Activated CD4-positive, alpha-beta T cell treated with anti-CD3 and anti-CD28 coated beads, Interleukin-2, amount 50 U/mL, for 48 hours (primary cell): ENCODE data around the gene FILIP1L.

Experiments used
- DNase-seq, 2 experiments: peaks; one replicate each; pipeline ENCODE4 v3.0.0-alpha.2; 2020

Gene FILIP1L

GRCh38 chr3:100005665-100006393, 108.5 kb downstream of the FILIP1L start:
- DNase-seq: no peak

GRCh38 chr3:100004931-100005330, 109.4 kb downstream of the FILIP1L start:
- no peak for DNase-seq

GRCh38 chr3:100003609-100004503, 110.4 kb downstream of the FILIP1L start:
- no peak for DNase-seq

GRCh38 chr3:100002599-100003350, 111.5 kb downstream of the FILIP1L start:
- no peak for DNase-seq

DNA sequence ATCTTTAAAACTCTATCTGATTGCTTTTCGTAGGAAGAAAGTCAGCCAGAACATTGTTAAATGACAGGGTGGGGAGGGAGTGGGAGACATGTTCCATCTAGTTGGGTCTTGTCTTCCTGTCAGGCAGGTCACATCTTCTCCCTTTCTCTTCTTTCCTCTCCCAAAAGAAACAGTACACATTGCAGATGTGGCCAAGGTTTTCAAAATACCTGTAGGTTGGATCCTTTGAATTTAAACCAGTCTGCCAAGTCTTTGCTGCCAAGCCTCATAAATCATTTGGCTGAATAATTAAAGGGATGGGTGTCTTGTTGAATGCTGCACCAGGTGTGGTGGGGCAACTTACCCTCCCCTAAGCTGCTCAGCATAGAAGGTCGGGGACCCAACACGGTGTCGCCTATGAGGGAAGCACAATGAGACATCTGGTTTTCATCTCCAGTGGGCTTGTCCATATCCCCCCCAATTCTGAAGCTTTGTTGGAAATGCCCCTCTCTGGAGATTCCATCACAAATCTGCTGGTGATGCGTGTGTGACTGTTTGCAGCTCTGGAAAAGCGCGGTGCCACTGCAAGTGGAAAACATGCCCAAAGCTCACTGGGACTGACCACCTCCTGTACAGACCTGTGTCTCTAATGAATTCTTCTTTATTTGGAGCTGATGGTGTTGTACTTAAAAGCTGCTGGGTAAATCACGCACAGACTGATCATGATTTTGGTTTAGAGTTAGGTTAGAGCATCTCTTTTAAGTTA, 112.6 kb downstream of the FILIP1L start:
- no peak for DNase-seq

- DNase-seq: no peak
Observed at GRCh38 chr3:100001083-100001482, 113.2 kb downstream of the FILIP1L start.

DNA sequence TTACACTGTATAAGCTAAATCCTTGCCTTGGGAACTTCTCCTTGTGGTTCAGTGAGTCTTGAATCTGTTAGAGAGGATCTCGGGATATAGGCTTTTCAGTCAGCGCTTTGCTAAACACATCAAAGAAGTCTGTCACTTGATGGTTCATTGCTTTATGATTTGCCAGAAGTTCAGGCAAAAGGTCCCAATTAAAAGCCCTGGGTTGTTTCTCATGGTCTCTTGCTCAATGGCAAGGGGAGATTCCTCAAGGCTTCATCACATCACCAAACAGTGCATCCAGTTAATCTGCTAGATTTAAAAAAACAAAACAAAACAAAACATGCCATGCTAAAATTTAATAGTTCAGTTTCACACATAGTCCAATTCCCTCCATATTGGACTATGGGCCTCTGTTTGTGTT, 114.8 kb downstream of the FILIP1L start:
- no peak for DNase-seq

- no peak for DNase-seq
Observed at GRCh38 chr3:99997293-99997692, 117.0 kb downstream of the FILIP1L start.

DNA sequence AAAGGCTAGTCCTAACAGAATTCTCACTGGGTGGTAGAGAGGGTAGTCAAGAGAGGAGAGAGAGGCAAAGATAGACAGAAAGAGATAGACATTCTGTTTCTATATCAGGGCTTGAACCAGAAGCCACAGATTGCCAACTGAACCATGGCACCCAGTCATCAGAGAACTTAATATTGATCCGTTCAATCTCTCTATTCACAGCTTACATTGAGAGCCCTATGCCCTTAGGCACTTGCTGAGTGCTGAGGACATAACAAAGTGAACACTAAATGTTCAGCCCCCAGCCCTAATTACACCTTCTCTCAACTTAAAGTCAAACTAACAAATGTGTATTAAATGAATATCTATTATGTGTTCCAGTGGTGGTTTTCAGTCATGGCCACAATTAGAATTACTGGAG, 124.1 kb downstream of the FILIP1L start:
- DNase-seq: no peak

DNA sequence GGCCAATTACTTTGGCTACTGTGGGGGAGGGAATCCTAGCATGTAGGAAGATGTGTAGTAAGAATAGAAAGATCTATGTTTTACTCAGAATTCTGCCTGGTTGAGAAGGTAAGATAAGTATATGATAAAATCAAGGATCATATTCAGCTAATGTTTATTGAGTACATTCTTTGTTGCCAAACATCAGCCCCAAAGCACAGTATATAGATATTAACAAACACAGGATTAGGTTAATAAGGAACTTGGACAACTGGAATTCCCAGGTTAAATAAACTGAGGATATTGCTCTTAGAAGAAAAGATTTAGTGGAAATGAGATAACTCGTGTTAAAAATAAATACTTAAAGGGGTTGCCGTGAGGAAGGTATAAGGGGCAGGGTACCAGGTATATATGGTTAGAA, 129.6 kb downstream of the FILIP1L start:
- no peak for DNase-seq

DNA sequence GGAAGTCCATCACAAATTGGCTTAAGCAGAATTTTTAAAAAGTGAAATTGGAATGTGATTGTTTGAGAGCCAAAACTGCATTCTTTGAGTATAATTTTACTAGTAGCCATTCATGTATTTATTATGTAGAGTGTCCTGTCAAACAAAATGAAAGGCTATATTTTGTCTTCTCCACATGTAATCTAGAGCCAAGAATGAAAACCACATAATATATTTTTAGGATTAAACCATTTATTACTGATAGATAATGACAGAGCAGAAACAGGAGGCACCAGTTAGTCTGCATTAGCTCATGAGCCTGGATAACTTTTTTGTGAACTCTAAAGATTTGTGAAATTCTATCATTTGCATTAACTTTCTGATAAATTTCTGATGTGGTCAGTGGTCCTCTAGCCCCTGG, 130.2 kb downstream of the FILIP1L start:
- DNase-seq: no peak

DNA sequence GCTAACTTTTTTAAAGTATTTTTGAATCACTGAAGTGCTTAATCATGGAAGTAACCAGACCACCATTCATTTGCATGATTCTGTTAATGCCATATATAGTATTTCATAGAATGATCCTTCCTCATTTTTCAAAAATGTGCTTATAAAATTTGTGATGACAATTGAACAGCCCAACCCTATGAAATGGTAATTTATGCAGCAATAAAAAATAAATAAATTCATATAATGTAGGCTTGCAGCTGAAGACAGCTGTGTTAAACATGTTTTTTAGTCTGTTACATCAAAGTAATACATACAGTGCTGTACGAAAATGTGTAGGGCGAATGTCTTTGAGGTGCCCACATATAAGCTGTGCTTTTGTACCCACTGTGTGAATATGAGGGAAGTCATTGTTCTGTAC, 131.7 kb downstream of the FILIP1L start:
- no peak for DNase-seq

DNA sequence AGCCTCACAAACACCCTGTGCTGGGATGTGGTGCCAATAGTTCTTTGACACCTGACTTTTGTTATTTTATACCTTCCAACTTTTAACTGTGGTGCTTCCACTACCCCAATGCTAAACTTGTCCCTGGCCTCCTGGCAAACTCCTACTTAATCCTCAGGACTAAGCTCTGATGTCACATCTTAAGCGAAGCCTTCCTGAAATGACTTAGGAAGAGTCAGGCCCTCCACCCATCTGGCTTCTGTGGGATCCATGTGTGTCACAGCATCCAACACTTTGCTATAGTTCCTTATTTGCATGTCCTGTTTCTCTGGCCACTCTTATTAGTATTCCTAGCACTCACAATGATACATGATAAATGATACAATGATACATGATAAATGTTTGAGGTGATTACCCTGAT, 133.2 kb downstream of the FILIP1L start:
- no peak for DNase-seq

DNA sequence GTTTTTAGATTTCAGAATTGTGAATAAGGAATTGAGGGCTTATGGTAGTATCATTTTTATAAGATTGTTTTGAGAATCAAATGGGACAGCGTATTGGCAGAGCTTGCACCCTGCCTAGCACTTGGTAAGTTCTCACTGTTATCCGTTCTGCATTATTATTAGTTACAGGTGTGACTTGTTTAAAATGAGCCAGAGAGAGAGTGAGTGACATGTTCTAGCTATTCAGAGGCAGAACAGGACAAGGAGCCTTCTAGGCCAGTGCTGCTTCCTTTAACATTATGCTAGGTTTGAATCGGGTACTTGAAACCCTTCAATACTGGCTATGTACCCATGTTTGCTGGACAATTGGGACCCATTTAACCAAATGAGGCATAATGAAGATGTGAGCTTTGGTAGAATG, 133.7 kb downstream of the FILIP1L start:
- no peak for DNase-seq

DNA sequence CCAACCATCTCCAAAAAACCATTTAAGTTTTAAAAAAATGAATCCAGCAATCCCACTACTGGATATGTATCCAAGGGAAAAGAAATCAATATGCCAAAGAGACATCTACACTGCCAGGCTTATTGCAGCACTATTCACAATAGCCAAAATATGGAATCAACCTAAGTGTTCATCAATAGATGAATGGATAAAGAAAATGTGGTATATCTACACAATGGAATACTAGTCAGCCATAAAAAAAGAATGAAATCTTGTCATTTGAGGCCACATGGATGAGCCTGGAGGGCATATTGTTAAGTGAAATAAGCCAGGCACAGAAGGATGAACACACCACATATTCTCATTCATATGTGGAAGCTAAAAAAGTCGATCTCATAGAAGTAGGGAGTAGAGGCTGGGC, 136.1 kb downstream of the FILIP1L start:
- no peak for DNase-seq

DNA sequence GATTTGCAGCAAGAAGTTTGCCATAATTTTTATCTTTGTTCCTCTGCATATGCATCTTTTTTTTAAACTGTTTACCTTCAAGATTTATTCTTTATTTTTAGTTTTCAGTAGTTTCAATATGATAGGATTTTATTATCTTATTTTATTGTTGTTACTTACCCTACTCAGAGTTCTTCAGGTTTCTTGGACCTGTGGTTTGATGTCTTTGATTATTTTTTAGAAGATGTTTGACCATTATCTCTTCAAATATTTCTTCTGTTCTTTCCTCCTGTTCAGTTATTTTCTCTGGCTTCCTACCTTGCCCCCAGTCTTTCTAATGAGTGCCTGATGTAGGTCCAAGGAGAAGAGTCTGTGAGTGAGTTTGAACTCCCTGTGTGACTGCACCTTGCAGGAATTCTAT, 137.7 kb downstream of the FILIP1L start:
- DNase-seq: no peak

GRCh38 chr3:99974989-99975388, 139.3 kb downstream of the FILIP1L start:
- no peak for DNase-seq

- no peak for DNase-seq
Observed at GRCh38 chr3:99972380-99973104, 141.8 kb downstream of the FILIP1L start.

DNA sequence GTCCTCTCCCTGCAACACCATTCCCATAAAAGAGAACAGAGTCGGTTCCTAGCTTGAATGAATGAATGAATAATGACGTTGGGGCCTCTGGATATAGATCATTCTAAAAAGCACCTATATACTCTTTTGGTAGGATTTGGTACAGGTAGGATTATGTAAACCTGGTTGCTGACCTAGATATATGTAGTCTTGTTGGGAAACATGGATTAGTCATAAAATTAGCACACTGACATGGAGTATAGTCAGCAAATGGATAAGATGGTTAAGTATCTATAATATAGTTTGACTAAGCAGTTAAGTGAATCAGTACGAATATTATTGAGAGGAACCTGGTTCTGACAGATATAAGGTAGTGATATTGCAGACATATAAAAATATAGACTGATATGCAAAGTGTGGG, 142.5 kb downstream of the FILIP1L start:
- DNase-seq: no peak

- no peak for DNase-seq
Observed at GRCh38 chr3:99970198-99970597, 144.1 kb downstream of the FILIP1L start.

DNA sequence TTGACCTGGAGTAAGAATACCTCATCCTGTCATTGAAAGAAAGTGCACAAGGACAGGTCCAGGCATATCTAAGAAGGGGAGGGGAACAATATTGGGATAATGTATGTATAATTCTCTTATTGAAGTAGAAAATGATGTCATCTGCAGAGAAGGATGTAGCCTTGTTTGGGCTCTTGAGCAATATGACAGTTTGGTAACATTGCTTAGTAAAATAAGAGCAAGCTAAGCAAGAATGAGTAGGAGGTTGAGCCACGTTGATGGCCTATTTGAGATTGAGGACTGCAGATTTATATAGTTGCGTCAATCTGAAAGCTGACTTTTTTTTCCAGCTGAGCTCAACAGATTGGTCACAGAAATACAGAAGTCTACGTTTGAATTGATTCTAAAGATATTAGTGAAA, 145.2 kb downstream of the FILIP1L start:
- no peak for DNase-seq

DNA sequence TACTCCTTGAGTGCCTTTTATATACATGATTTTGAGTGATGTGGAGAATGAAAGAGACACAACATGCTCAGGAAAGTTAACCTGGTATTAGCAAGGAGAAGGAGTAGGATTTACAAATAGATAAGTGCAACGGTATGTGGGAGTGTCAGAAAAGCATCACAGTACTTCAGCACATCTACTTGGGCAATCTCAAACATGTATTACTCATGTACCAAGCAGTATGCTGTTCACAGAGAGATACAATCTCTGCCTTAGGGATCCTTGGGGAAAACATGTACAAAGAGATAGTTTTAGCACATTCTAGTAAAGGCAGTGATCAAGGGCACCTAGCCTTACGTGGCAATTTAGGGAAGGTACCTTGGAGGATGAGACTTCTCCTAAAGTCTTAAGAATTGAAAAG, 146.5 kb downstream of the FILIP1L start:
- DNase-seq: no peak
